ENCODE results near the gene FAM184B.

FAM184B gene

DNA sequence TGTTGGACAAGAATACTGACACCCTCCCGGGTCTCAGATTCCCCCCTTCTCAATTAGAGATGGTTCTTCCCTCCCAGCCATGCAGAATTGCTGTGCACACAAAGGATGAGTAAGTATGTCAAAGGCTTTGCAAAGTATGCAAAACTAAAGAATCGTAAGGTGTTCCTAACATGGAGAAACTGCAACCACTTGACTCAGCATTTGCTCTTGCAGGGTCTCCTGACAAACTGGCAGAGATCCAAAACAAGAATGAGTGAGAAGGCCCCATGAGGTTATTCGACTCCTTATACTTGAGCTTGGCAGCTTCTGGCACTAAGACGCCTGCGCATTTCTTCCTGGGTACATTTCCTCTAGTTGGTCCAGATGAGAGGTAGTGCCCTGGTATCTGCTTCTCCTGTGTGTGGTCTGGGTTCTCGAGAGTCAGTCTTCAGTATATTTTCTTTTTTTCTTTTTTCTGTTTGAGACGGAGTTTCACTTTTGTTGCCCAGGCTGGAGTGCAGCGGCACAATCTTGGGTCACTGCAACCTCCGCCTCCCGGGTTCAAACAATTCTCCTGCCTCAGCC lies 8.2 kb downstream of the FAM184B start:
- no peak for DNase-seq (ENCODE audit: low read depth in 2 of 2)

DNA sequence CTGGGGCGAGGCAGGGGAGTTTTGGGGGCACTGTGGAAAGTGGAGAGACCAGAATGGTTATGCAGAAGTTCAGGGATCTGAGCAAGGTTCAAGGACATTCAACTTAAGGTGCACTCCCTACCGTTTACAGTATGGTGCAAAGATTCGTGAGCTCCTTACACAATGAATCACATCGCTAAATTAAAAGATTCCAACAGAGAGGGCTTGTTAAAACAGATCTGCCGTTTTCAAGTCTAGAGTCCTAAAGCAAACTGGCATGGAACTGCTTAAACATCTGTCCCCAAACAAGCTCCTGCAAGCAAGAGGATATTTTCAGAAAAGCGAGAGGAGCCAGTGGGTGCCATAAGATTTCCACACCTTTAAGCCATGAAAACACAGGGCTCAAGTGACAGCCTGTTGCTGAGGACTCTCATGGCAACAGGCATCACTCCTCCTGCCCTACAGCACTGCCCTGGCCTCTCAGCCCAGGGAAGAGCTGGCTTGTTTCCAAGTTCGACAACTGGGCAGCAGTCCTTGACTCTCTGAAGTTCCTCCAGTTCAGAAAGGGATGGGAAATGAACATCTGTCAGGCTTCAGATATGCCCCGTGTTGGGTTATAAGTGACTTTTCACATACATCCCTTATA lies 10.0 kb downstream of the FAM184B start:
- DNase-seq (ENCODE audit: low read depth in 2 of 2), result no peak

DNA sequence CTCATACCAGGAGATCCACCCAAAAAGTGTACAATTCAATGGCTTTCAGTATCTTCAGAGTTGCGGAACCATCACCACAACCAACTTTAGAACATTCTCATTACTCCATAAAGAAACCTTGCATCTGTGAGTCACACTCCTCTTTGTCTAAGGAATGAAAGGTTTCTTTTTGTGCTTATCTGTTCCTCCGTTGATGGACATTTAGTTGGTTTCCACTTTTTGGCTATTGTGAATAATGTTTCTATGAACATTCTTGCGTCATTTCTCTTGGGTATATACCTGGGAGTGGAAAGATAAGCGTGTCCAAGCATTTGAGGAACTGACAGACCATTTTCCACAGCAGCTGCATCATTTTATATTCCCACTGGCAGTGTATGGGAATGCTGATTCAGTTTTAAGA lies 10.6 kb downstream of the FAM184B start:
- no peak for DNase-seq (ENCODE audit: low read depth in 2 of 2)

DNA sequence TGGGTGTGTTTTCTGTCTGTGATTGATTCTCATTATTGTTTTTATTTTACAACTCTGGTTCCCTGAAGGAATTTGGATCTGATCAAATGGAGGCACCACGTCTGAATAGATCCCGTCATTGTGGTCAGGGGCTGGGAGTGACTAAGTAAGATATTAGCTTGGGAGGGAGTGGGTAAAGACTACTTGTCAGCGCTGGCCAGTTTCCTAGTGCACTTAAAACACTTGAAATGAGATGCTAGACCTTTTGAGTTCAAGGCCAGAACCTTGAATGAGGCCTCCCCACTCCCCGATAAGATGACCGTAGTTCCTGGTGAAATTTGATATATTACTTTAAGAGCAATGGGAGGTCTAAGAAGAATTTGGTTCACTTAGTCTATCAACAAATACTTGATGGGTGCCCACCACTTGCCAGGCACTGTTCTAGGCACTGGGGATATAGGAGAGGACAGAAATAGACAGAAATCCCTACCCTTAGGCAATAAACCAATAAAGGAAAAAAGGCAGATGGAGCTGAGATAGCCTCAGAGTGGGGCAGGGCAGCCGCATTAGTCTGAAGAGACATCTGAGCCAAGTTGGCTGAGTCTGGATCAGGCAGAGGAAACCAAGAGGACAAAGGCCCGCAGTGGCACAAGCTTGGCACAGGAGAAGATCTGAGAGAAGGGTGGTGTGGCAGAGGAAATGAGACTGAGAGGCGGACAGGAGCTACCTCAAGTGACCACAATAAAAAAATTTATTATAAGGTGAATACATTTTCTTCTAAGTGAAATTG lies 11.8 kb downstream of the FAM184B start:
- DNase-seq (ENCODE audit: low read depth in 2 of 2), result no peak

DNA sequence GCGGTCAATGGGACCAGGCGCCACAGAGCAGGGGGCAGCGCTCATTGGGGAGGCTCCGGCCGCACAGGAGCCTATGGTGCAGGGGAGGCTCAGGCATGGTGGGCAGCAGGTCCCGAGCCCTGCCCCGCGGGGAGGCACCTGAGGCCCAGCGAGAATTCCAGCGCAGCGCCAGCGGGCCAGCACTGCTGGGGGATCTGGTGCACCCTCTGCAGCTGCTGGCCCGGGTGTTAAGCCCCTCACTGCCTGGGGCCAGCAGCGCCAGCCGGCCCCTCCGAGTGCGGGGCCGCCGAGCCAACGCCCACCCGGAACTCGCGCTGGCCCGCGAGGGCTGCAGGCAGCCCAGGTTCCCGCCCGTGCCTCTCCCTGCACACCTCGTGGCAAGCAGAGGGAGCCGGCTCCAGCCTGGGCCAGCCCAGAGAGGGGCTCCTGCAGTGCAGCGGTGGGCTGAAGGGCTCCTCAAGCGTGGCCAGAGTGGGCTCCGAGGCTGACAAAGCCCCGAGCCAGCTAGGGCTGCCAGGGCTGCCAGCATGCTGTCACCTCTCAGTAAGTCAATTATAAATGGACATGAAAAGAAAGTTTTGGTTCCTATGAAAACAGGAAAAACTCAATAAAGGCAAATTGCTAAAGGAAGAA lies 14.5 kb downstream of the FAM184B start:
- no peak for DNase-seq (ENCODE audit: low read depth in 2 of 2)

DNA sequence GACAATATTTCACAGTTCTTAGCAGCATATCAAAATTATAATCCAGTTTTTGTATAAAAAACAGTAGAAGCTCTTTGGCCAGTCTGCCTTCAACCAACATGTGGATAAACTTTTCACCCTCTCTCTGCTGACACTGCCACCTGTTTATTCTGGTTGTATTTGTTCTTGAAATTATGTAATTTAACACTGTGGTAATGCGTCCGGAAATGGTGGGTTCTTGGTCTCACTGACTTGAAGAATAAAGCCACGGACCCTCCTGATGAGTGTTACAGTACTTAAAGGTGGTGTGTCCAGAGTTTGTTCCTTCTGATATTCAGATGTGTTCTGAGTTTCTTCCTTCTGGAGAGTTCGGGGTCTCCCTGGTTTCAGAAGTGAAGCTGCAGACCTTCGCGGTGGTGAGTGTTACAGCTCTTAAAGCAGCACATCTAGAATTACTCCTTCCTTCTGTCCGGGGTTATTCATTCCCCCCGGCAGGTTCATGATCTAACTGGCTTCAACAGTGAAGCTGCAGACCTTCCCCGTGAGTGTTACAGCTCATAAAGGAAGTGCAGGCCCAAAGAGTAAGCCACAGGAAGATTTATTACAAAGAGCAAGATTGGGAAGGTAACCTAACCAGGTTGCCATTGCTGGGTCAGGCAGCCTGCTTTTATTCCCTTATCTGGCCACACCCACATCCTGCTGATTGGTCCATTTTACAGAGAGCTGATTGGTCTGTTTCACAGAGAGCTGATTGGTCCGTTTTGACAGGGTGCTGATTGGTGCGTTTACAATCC lies 15.7 kb downstream of the FAM184B start:
- DNase-seq (ENCODE audit: low read depth in 2 of 2), result no peak

DNA sequence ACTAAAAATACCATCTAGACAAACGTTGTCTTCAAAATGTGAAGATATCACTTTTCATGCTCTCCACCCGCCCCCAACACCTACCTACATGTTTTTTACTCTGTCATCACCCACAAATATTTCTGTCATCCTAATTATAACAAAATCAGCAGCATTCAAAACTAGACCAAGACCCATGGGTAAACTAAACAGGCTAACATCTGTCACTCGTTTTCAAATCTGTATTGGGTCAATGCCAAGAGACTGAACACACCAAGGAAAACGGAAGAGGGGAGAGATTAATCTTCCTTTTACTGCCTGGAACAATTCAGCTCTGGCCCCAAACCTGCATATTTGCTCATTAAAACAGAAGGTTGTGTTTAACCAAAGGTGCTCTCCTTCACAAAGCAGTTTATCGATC lies 17.5 kb downstream of the FAM184B start:
- DNase-seq (ENCODE audit: low read depth in 2 of 2), result no peak

DNA sequence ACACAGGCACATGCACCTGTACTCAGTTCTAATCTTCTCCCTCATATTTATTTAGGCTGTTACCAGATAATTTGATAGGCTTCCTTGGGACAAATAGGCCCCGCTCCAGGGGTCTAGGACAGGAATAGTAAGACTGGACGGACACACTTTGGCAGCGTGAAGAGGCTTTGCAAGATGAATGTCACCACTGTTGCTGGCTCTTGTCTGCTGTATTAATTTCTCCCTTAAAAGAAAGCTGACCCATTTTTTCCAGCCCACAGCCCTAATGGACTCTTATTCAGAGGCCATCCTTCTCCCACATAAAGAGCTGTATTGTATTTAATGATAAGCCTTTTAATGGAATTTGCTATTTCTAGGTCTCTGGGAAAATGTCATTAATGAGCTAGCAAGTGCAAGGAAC lies 18.0 kb downstream of the FAM184B start:
- DNase-seq (ENCODE audit: low read depth in 2 of 2), result no peak

DNA sequence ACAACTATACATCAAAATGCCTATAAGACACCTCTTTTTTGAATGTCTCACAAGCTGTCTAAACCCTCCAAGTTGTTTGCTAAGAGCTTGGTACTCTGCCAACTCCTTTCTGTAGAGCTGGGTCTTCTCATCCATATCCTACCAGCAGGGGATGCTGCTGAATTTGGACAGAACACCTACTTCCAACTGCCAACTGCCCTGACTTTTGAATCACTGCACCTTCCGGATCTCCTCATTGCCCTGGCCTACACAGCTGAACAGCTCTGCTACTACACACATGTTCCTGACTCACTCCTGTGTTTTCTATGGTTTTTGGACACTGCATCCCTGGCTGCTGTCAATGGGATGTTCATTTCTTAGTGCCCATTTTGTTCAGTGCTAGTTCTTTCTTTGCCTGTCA lies 18.7 kb downstream of the FAM184B start:
- no peak for DNase-seq (ENCODE audit: low read depth in 2 of 2)

DNA sequence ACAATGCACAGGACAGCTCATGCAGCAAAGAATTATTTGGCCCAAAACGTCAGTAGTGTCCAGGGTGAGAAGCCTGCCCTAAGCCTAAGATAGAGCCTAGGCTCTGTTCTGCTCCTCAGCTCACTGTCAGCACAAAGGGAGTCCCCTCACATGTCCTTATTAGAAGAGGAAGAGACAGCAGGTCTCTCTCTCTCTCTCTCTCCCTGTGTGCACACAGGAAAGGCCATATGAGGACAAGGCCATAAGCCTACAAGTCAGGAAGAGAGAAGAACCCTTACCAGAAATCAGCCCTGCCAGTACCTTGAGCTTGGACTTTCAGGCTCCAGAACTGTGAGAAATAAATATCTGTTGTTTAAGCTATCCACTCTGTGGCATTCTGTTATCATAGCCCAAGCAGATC lies 20.4 kb downstream of the FAM184B start:
- no peak for DNase-seq (ENCODE audit: low read depth in 2 of 2)

DNA sequence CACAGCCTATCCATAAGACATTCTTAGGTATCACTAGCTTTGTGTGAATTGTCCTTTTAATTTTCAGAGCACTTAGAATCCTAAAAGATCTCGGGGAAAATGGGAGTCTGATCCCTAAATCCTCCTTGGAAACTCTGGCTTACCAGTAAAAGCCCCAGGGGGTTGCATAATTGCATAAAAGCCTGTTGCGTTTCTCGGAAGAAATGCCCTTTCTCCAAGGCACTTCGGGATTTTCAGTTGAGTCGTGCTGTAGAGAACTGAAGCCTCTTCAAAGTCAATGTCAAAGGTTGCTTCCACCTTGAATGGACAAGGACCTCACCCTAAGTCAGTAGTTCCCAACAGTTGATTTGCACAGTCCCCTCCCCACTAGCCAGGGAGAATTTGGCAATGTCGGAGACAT lies 20.8 kb downstream of the FAM184B start:
- no peak for DNase-seq (ENCODE audit: low read depth in 2 of 2)

DNA sequence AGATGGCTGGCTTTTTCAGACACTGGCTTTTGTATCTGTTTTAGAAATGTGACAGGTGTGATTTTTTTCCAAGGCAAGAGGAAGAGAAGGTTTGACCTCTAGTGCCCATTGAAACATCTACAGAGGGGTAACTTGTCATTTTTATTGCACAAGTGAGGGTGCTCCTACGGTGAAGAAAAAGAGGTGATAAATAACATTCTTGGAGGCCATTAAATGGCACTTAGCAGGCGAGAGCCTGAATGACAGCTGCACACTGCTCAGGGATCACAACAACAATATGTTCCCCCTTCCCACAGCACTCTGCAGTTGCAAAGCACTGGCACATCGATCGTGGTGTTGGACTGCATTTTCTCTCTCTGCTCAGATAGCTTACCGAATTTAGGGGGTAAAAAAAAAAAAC lies 22.9 kb downstream of the FAM184B start:
- no peak for DNase-seq (ENCODE audit: low read depth in 2 of 2)

DNA sequence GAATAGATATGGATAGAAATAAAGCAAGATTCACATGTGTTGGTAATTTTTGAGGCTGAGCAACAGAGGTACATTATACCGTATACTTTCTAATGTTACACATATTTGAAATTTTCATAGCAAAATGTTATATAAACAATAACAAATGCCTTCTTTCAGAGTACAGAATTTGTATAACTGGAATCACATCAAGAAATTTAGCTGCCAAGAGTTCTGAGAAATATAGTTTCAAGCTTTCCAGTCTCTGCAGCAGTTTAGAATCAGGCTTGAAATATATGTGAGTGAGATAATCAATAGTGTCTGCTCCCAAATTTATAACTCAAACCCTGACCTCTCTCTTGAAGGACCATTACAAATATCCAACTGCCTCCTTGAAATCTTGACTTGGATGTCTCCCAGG lies 23.8 kb downstream of the FAM184B start:
- no peak for DNase-seq (ENCODE audit: low read depth in 2 of 2)

DNA sequence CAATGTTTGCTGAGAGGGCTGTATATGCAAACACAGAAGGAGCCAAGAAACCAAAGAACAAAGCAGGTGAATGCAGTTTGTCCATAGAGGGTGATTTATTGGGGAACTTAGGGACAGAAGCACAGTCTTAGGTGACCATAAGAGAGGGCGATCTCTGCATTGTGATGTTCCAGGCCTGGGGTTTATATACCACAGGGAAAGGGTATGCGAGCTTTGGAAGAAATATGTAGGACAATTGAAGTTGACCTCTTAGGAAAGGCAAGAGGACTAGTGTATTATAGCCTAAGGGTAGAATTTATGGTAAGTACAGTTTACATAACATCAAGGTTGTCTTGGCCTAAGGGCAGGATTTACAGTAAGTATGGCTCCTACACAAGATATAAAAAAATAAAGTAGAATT lies 27.8 kb downstream of the FAM184B start:
- DNase-seq (ENCODE audit: low read depth in 2 of 2), result no peak

DNA sequence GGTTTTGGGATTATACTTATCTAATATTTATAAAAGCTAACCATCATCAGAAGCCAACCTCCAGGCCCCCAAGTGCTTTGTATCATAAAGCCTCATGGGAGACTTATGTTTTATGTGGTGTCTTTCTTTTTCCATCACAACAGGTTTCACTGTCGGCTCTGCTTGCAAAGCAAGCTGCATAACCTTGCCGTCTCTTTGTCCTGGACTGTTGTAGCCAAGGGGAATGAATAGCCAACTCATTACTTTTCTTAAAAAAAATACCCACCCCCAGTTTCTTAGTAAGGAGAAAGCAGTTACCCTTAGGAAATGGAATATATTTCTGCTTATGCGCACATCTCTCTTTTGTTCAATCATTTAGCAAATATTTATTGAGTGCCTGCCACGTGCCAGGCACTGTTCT lies 40.7 kb downstream of the FAM184B start:
- DNase-seq (ENCODE audit: low read depth in 2 of 2), result no peak

DNA sequence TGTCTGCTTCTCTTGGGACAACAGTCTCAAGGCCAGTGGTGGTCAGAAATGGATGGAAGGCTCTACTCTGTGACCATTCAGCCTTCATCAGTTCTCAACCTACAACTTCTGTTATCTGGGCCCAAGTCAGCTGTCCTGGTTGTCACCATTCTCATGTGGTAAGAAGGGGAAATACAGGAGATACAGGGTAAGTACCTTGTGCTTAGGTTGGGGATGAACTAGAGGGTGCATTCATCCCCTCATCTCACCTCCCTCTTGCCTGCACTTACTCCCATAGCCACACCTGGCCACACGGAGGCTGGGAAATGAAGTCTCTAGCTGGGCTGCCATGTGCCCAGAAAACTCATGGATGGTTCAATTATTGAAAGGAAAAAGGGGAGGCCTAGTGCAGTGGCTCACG lies 44.9 kb downstream of the FAM184B start:
- DNase-seq (ENCODE audit: low read depth in 2 of 2), result no peak

DNA sequence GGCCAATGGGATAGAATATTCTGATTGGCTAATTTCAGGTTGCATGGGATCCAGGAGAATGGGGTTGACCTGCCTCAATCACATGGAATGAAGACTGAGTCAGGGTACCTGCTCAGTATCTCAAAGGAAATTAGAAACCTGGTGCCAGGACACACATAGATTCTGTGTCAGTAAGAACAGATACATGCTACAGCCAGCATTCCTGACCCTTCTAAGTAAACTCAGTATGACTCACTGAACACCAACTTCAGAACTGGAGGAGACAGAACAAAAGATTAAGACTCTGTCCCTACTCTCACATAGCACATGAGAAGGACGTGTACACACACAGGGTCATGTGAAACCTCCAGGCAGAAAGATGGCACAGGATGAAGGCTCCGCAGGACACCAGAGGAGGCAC lies 54.5 kb downstream of the FAM184B start:
- no peak for DNase-seq (ENCODE audit: low read depth in 2 of 2)

DNA sequence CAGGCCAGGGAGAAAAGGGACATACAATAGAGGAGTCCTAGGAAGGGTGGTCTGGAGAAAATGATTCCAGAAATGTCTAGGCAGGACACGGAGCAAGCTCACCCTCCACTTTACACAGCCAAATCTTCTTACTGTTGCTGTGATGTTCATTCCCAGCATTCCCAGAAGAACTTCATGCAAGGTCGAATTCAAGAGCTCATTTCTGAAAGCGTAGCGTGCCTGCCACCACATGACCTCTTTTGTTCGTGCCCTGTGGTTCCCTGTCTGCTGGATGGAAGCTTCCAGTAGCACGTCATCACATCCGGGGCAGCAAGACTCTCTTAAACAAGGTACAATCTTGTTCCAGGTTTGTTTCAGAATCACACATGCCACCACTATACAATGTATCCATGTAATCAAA lies 57.8 kb downstream of the FAM184B start:
- DNase-seq (ENCODE audit: low read depth in 2 of 2), result no peak

DNA sequence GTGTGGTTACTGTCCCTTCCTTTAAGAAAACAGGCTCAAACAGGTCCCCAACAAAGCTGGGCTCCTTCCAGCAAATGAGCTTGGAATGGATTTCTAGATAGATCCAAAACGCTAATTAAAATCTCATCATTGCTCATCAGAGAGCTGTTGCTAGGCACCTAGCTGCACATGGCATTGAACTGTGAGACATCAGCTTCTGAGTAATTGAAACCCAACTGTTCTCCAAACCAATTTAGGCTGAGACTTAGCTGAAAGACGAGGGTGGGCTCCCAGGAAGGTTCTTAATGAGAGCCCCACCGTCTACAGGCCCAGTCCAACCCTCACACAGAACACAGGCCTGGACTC lies 59.1 kb downstream of the FAM184B start:
- DNase-seq (ENCODE audit: low read depth in 2 of 2), result no peak

DNA sequence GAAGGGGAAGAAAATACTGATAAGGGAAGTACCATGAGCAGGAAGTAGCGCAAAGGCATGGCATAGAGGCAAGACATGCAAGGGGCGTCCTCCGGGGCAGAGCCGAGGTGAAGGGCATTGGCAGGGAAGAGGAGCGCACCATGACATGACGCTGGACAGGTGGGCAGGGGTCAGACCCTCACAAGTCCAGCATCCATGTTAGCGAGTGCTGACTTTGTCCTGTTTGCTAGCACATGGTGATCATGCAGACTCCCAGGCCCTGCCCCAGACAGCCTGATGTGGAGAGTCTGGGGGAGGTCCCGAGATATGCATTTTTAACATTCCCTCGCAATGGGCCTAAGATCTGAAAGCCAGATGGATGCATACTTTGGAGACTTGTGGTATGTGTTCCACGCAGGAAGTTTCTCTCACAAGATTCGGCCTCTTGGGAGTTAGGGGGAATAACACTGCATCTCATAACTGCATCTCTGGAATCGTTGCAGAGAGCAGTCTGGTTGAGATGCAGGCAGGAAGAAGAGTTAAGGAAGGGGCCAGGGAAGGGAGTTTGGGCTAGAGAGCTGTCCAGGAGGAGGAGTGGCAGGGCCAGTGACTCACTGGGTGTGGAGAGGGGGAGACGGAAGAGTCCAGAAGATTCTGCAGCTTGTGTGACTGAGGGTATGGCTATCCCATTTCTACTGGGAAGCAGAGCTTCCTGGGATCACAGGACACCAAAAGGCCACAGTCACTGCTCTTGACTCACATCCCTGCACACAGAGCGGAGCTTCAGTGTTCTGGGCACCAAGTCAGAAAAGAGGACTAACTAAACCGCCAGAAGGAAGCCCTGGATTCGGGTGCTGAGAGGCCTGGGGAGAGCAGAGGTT lies 59.7 kb downstream of the FAM184B start:
- DNase-seq (ENCODE audit: low read depth in 2 of 2), result no peak

DNA sequence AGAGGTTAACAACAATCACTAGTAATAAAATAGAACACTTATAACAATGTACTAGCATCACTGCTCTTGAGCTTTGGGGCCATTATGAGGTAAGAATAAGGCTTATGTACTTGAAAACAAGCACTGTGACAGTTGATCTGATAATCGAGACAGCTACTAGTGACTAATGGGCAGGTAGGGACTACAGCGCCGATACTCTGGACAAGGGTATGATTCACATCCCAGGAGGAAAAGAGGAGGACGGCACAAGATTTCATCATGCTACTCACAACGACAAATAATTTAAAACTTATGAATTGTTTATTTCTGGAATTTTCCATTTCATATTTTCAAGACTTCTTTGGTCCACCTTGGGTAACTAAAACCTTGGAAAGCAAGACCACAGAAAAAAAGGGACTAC lies 62.3 kb downstream of the FAM184B start:
- no peak for DNase-seq (ENCODE audit: low read depth in 2 of 2)

Data from activated CD4-positive, alpha-beta T cell treated with anti-CD3 and anti-CD28 coated beads for 24 hours (primary cell).